Measurements from ENCODE around the gene NTN1.

- no peak for TF ChIP-seq CTCF (IDR thresholded peaks at IDR 0.05)
- TF ChIP-seq POLR2AphosphoS5 (IDR thresholded peaks at IDR 0.05), result no peak
- no peak for TF ChIP-seq EP300 (IDR thresholded peaks at IDR 0.05)
- TF ChIP-seq POLR2A (IDR thresholded peaks at IDR 0.05), result no peak
These were observed 199.3 kb downstream of the NTN1 start for GRCh38 chr17:9220398-9221146.

Measured in gastroesophageal sphincter (tissue), 3 donors.